ENCODE results near the gene PRSS22. TPM values are rescaled to one million over a fixed set of nuclear protein-coding genes. Genes with fewer than 3 reads are reported as not detected.

The PRSS22 gene
- total RNA-seq, 1 donor from 2014 or later = 76.0 TPM

- H3K36me3 ChIP-seq (ENCODE audit: control insufficient read depth, insufficient read depth, low read length) = no peaks in the 10 kb centered on the region
- DNase-seq (ENCODE audit: low read depth) = no peak
- H3K27me3 ChIP-seq (ENCODE audit: control insufficient read depth, insufficient read depth, low read length) = no peaks in the 10 kb centered on the region
- H3K4me3 ChIP-seq (ENCODE audit: low read depth, low read length) = no peak overlapping the region
- TF ChIP-seq CTCF (IDR thresholded peaks at IDR 0.05; ENCODE audit: insufficient read depth, low read length, poor library complexity, severe bottlenecking) = no peak
These were observed 16.2 kb downstream of the PRSS22 start for GRCh38 chr16:2841606-2842339.

- TF ChIP-seq CTCF (IDR thresholded peaks at IDR 0.05; ENCODE audit: insufficient read depth, low read length, poor library complexity, severe bottlenecking) = no peak
- DNase-seq (ENCODE audit: low read depth) = no peak
- H3K27me3 ChIP-seq (ENCODE audit: control insufficient read depth, insufficient read depth, low read length) = no peaks in the 10 kb centered on the region
- no peaks in the 10 kb centered on the region for H3K36me3 ChIP-seq (ENCODE audit: control insufficient read depth, insufficient read depth, low read length)
- H3K4me3 ChIP-seq (ENCODE audit: low read depth, low read length) = no peak overlapping the region
These were observed 17.1 kb downstream of the PRSS22 start for GRCh38 chr16:2840914-2841313.

GRCh38 chr16:2839650-2840450, 18.1 kb downstream of the PRSS22 start:
- DNase-seq (ENCODE audit: low read depth) = no peak
- Histone ChIP-seq H3K36me3 (ENCODE audit: control insufficient read depth, insufficient read depth, low read length) (no peaks in the 10 kb centered on the region), H3K4me3 (ENCODE audit: low read depth, low read length) (no peak overlapping the region), H3K27me3 (ENCODE audit: control insufficient read depth, insufficient read depth, low read length) (no peaks in the 10 kb centered on the region)
- no peak for TF ChIP-seq CTCF (IDR thresholded peaks at IDR 0.05; ENCODE audit: insufficient read depth, low read length, poor library complexity, severe bottlenecking)

GRCh38 chr16:2838928-2839327, 19.0 kb downstream of the PRSS22 start:
- peak; percentile 98 for TF ChIP-seq CTCF (IDR thresholded peaks at IDR 0.05; ENCODE audit: insufficient read depth, low read length, poor library complexity, severe bottlenecking)
- Histone ChIP-seq H3K36me3 (ENCODE audit: control insufficient read depth, insufficient read depth, low read length) (no peaks in the 10 kb centered on the region), H3K4me3 (ENCODE audit: low read depth, low read length) (no peak overlapping the region), H3K27me3 (ENCODE audit: control insufficient read depth, insufficient read depth, low read length) (no peaks in the 10 kb centered on the region)
- DNase-seq (ENCODE audit: low read depth) = peak; percentile 53

GRCh38 chr16:2836646-2837508, 21.1 kb downstream of the PRSS22 start:
- Histone ChIP-seq H3K4me3 (ENCODE audit: low read depth, low read length) (no peak overlapping the region), H3K27me3 (ENCODE audit: control insufficient read depth, insufficient read depth, low read length) (no peaks in the 10 kb centered on the region), H3K36me3 (ENCODE audit: control insufficient read depth, insufficient read depth, low read length) (no peaks in the 10 kb centered on the region)
- DNase-seq (ENCODE audit: low read depth) = no peak
- no peak for TF ChIP-seq CTCF (IDR thresholded peaks at IDR 0.05; ENCODE audit: insufficient read depth, low read length, poor library complexity, severe bottlenecking)

Data from kidney epithelial cell (primary cell).